ENCODE data around the gene TPH1. TPM values are rescaled to one million over a fixed set of nuclear protein-coding genes. Genes with fewer than 3 reads are reported as not detected.

Gene TPH1
- total and polyA plus RNA-seq, 2 of the 8 experiments (the other 6 are each of a cell fraction or from before 2014, with no cell fraction given), result 0.09 to 0.22 TPM

- no peak for TF ChIP-seq CHD1 (IDR thresholded peaks at IDR 0.05; ENCODE audit: low read depth, low read length)
Observed at GRCh38 chr11:18081551-18081950, 35.5 kb upstream of the TPH1 start (continued).
